Central memory CD8-positive, alpha-beta T cell (primary cell): ENCODE results near the gene RTEL1.
"Not testable (repeated sequence)": the region's sequence is repeated elsewhere in the genome, so short reads cannot be mapped to it uniquely, and the experiment has no call there.

Source experiments
- ATAC-seq: fragments of 150-1000 bp; cut with Tn5 transposase; replicated peaks from 2 replicates; pipeline ENCODE4 v1.10.0; 2022; ENCODE audit warnings: mild to moderate bottlenecking, moderate FRiP score, moderate number of reproducible peaks; ENCODE audit not compliant: poor library complexity, severe bottlenecking; ENCODE audit errors: extremely low read depth
- DNase-seq, 2 donors: peaks; one replicate each; pipeline ENCODE4 v3.0.0; 2021; ENCODE audit warnings: low spot score in 2 of 2
- H3K27ac Mint-ChIP-seq: one replicate; pipeline ENCODE4 v1.8.0; 2022; ENCODE audit warnings: low read depth, mild to moderate bottlenecking, moderate library complexity, mixed read lengths
- H3K27me3 Mint-ChIP-seq: one replicate; pipeline ENCODE4 v1.8.0; 2022; ENCODE audit warnings: mixed read lengths
- H3K36me3 Mint-ChIP-seq: one replicate; pipeline ENCODE4 v1.8.0; 2022; ENCODE audit warnings: mild to moderate bottlenecking, moderate library complexity, mixed read lengths; ENCODE audit not compliant: insufficient read depth
- H3K4me1 Mint-ChIP-seq: one replicate; pipeline ENCODE4 v1.8.0; 2022; ENCODE audit warnings: mixed read lengths
- H3K4me3 Mint-ChIP-seq: one replicate; pipeline ENCODE4 v1.8.0; 2022; ENCODE audit warnings: mild to moderate bottlenecking, moderate library complexity, mixed read lengths
- H3K9me3 Mint-ChIP-seq: one replicate; pipeline ENCODE4 v1.8.0; 2022; ENCODE audit warnings: mixed read lengths

RTEL1 gene

GRCh38 chr20:63619505-63619904, 38.6 kb upstream of the RTEL1 start:
- Mint-ChIP-seq H3K4me3 (no peak overlapping the region), H3K4me1 (peaks cover 20% of the 10 kb centered on the region)

GRCh38 chr20:63620991-63621390, 37.1 kb upstream of the RTEL1 start:
- Mint-ChIP-seq H3K4me3 (no peak overlapping the region), H3K36me3 (peaks cover 17% of the 10 kb centered on the region), H3K27ac (no peak overlapping the region), H3K4me1 (peaks cover 32% of the 10 kb centered on the region), H3K9me3 (no peaks in the 10 kb centered on the region), H3K27me3 (no peaks in the 10 kb centered on the region)
- ATAC-seq = no peak
- DNase-seq = no peak

More at GRCh38 chr20:63619505-63619904, 38.6 kb upstream of the RTEL1 start:
- ATAC-seq = no peak
- no peak for DNase-seq
- no peaks in the 10 kb centered on the region for H3K27me3 Mint-ChIP-seq
- H3K36me3 Mint-ChIP-seq = peaks cover 21% of the 10 kb centered on the region
- no peak overlapping the region for H3K27ac Mint-ChIP-seq
- no peaks in the 10 kb centered on the region for H3K9me3 Mint-ChIP-seq

GRCh38 chr20:63622096-63622495, 36.0 kb upstream of the RTEL1 start:
- DNase-seq (no peak), ATAC-seq (no peak)
- peak overlapping the region; percentile 12 for H3K27ac Mint-ChIP-seq
- no peak overlapping the region for H3K4me3 Mint-ChIP-seq
- no peaks in the 10 kb centered on the region for H3K27me3 Mint-ChIP-seq
- peaks cover 32% of the 10 kb centered on the region for H3K4me1 Mint-ChIP-seq
- no peaks in the 10 kb centered on the region for H3K9me3 Mint-ChIP-seq
- peaks cover 13% of the 10 kb centered on the region for H3K36me3 Mint-ChIP-seq

- no peak for ATAC-seq
- no peak for DNase-seq
- no peaks in the 10 kb centered on the region for H3K27me3 Mint-ChIP-seq
- H3K4me1 Mint-ChIP-seq = peaks cover 32% of the 10 kb centered on the region
- H3K27ac Mint-ChIP-seq = peak overlapping the region; percentile 12
- no peak overlapping the region for H3K4me3 Mint-ChIP-seq
- no peaks in the 10 kb centered on the region for H3K9me3 Mint-ChIP-seq
- H3K36me3 Mint-ChIP-seq = peaks cover 14% of the 10 kb centered on the region
Observed at GRCh38 chr20:63622732-63623131, 35.4 kb upstream of the RTEL1 start.

DNA sequence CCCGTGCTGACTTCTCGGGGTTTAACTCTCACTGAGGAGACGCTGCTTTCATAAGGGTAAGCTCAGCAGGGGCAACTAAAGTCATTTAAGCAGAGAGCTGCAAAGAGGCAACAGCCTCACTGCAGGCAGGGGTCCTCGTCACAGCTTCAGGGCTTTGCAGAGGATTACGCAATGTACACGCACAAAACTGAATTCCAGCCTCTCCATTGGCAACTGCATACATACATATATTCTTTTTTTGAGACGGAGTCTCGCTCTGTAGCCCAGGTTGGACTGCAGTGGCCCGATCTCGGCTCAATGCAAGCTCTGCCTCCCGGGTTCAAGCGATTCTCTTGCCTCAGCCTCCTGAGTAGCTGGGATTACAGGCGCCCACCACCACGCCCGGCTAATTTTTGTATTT, 33.6 kb upstream of the RTEL1 start:
- Mint-ChIP-seq H3K4me3 (no peak overlapping the region), H3K4me1 (peaks cover 43% of the 10 kb centered on the region), H3K27ac (no peak overlapping the region), H3K36me3 (peaks cover 18% of the 10 kb centered on the region), H3K27me3 (no peaks in the 10 kb centered on the region), H3K9me3 (no peaks in the 10 kb centered on the region)
- DNase-seq (no peak), ATAC-seq (no peak)

DNA sequence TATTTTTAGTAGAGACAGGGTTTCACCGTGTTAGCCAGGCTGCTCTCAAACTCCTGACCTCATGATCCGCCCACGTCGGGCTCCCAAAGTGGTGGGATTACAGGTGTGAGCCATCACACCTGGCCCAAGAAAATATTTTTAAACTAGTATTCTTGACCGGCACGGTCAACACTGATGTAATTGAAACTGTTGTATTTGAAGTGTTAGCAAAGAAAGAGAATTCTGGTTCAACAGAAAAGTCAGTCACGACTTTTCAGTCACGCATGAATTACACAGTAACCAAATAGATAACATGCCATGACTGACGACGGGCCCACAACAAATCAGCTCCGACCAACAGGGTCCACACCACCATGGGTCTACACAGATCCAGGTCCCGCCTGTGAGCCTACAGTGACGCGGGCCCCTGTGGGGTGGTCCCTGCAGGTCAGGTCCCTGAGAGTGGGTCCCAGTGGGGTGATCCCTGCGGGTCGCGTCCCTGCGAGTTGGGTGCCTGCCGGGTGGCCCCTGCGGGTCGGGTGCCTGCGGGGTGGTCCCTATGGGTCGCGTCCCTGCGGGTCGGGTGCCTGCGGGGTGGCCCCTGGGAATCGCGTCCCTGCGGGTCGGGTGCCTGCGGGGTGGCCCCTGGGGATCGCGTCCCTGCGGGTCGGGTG, 32.2 kb upstream of the RTEL1 start:
- Mint-ChIP-seq H3K4me1 (peaks cover 43% of the 10 kb centered on the region), H3K36me3 (peaks cover 20% of the 10 kb centered on the region), H3K9me3 (no peaks in the 10 kb centered on the region), H3K27me3 (no peaks in the 10 kb centered on the region), H3K4me3 (peak overlapping the region; percentile 75), H3K27ac (peak overlapping the region; percentile 78)
- no peak for ATAC-seq
- DNase-seq = no peak

- Mint-ChIP-seq H3K27me3 (no peaks in the 10 kb centered on the region), H3K4me1 (peaks cover 40% of the 10 kb centered on the region), H3K4me3 (peak within 1 kb of the TSS; percentile 92), H3K36me3 (peaks cover 20% of the 10 kb centered on the region), H3K27ac (peak within 1 kb of the TSS; percentile 89), H3K9me3 (no peaks in the 10 kb centered on the region)
- DNase-seq (no peak), ATAC-seq (peak; percentile 53)
Observed at GRCh38 chr20:63626424-63627128, 31.5 kb upstream of the RTEL1 start, which contains the start of gene GMEB2. Gene GMEB2, minus strand, starts transcription at chr20:63627101. Its CDS starts 7,704 bp downstream, at chr20:63619397.

- H3K4me3 Mint-ChIP-seq = peak overlapping the region; percentile 92
- ATAC-seq = peak; percentile 80
- H3K9me3 Mint-ChIP-seq = no peaks in the 10 kb centered on the region
- peaks cover 20% of the 10 kb centered on the region for H3K36me3 Mint-ChIP-seq
- DNase-seq = peak; percentile 92 to 93
- H3K27me3 Mint-ChIP-seq = no peaks in the 10 kb centered on the region
- H3K27ac Mint-ChIP-seq = peak overlapping the region; percentile 89
- peaks cover 36% of the 10 kb centered on the region for H3K4me1 Mint-ChIP-seq
Observed at GRCh38 chr20:63627129-63627750, 30.9 kb upstream of the RTEL1 start.

- no peaks in the 10 kb centered on the region for H3K27me3 Mint-ChIP-seq
Observed at GRCh38 chr20:63627751-63628245, 30.3 kb upstream of the RTEL1 start.

GRCh38 chr20:63628246-63628975, 29.7 kb upstream of the RTEL1 start:
- peaks cover 30% of the 10 kb centered on the region for H3K4me1 Mint-ChIP-seq
- DNase-seq (no peak), ATAC-seq (no peak)
- no peaks in the 10 kb centered on the region for H3K27me3 Mint-ChIP-seq
- peak overlapping the region; percentile 89 for H3K27ac Mint-ChIP-seq
- H3K36me3 Mint-ChIP-seq = peaks cover 20% of the 10 kb centered on the region
- no peaks in the 10 kb centered on the region for H3K9me3 Mint-ChIP-seq
- H3K4me3 Mint-ChIP-seq = peak overlapping the region; percentile 92

More at GRCh38 chr20:63627751-63628245, 30.3 kb upstream of the RTEL1 start:
- no peak for ATAC-seq
- H3K4me3 Mint-ChIP-seq = peak overlapping the region; percentile 92
- peaks cover 30% of the 10 kb centered on the region for H3K4me1 Mint-ChIP-seq
- no peaks in the 10 kb centered on the region for H3K9me3 Mint-ChIP-seq
- H3K27ac Mint-ChIP-seq = peak overlapping the region; percentile 89
- H3K36me3 Mint-ChIP-seq = peaks cover 20% of the 10 kb centered on the region
- DNase-seq = no peak

DNA sequence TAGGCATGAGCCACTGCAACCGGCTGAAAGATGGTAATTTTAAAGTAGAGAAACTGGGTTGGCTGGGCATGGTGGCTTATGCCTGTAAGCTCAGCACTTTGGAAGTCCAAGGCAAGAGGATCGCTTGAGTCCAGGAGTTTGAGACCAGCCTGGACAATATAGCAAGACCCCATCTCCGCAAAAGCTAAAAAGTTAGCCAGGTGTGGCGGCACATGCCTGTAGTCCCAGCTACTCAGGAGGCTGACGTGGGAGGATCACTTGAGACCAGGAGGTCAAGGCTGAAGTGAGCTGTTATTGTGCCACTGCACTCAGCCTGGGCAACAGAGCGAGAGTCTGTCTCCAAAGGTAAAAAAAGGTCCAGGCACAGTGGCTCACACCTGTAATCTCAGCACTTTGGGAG, 27.2 kb upstream of the RTEL1 start:
- not testable (repeated sequence) for DNase-seq, H3K27ac Mint-ChIP-seq, H3K9me3 Mint-ChIP-seq, H3K4me3 Mint-ChIP-seq, ATAC-seq, H3K27me3 Mint-ChIP-seq
- peaks cover 28% of the 10 kb centered on the region for H3K4me1 Mint-ChIP-seq
- peaks cover 20% of the 10 kb centered on the region for H3K36me3 Mint-ChIP-seq

DNA sequence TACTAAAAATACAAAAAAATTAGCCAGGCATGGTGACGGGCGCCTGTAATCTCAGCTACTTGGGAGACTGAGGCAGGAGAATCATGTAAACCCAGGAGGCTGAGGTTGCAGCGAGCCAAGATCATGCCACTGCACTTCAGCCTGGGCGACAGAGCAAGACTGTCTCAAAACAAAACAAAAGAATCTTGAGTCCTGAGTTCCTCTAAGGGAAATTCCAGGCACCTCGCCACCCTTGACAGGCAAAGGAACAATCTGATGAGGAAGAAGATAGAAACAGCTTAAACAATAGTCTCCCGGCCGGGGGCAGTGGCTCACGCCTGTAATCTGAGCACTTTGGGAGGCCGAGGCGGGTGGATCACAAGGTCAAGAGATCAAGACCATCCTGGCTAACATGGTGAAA, 26.7 kb upstream of the RTEL1 start:
- Mint-ChIP-seq H3K4me1 (peaks cover 28% of the 10 kb centered on the region), H3K4me3 (peak overlapping the region; percentile 34), H3K36me3 (peaks cover 20% of the 10 kb centered on the region)
- DNase-seq, H3K27ac Mint-ChIP-seq, H3K9me3 Mint-ChIP-seq, H3K27me3 Mint-ChIP-seq, ATAC-seq: not testable (repeated sequence)
